ENCODE measurements around the gene FBXO9. TPM values are rescaled to one million over a fixed set of nuclear protein-coding genes. Genes with fewer than 3 reads are reported as not detected.

The FBXO9 gene
- total and polyA plus RNA-seq, 10 of the 15 experiments (the other 5 are each of a cell fraction or from before 2014, with no cell fraction given) = 9.9 to 68.9 (median 31.3) TPM

DNA sequence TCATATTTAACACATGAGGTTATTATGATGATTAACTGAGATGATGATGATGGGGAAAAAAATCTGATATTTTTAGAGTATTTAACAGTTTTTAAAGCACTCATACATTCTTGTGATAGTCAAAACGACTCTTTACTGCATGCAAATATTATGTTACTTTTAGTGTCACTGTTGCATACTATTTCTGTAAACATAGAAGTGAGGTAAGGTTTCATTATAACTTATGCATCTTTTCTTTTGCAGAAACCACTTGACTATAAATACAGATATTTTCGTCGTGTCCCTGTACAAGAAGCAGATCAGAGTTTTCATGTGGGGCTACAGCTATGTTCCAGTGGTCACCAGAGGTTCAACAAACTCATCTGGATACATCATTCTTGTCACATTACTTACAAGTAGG is 30.1 kb downstream of the FBXO9 start:
- in situ Hi-C loops (cut with MboI) (no loop called here), intact Hi-C loops (cut with micrococcal nuclease; ENCODE audit: unreplicated experiment) (no loop called here)
- Histone ChIP-seq H3K4me2 (ENCODE audit: control insufficient read depth, insufficient read depth) (no peak overlapping the region), H3K27me3 (replicated peaks in 1 of 2; ENCODE audit: control insufficient read depth in 2 of 2, insufficient read depth in 2 of 2, low read length in 1 of 2) (no peaks in the 10 kb centered on the region), H3K79me2 (ENCODE audit: control insufficient read depth, insufficient read depth, low read length) (no peaks in the 10 kb centered on the region), H3K9me3 (replicated peaks; ENCODE audit: control insufficient read depth, insufficient read depth, low read length) (no peaks in the 10 kb centered on the region), H3K27ac (ENCODE audit: control insufficient read depth, insufficient read depth) (no peak overlapping the region), H3K4me3 (no peak overlapping the region), H3K36me3 (ENCODE audit: control insufficient read depth in 2 of 2, insufficient read depth in 2 of 2, low read length in 1 of 2) (peaks cover 1 to 23% of the 10 kb centered on the region in 2 experiments; a peak in 3 of 4 replicates), H2AFZ (ENCODE audit: control insufficient read depth, low read depth, low read length) (no peak overlapping the region), H3K9ac (ENCODE audit: control insufficient read depth, insufficient read depth, low read length) (no peak overlapping the region), H4K20me1 (ENCODE audit: control insufficient read depth, insufficient read depth) (no peaks in the 10 kb centered on the region), H3K4me1 (ENCODE audit: control insufficient read depth, insufficient read depth, low read length) (no peaks in the 10 kb centered on the region)
- TF ChIP-seq, protein P1, sequence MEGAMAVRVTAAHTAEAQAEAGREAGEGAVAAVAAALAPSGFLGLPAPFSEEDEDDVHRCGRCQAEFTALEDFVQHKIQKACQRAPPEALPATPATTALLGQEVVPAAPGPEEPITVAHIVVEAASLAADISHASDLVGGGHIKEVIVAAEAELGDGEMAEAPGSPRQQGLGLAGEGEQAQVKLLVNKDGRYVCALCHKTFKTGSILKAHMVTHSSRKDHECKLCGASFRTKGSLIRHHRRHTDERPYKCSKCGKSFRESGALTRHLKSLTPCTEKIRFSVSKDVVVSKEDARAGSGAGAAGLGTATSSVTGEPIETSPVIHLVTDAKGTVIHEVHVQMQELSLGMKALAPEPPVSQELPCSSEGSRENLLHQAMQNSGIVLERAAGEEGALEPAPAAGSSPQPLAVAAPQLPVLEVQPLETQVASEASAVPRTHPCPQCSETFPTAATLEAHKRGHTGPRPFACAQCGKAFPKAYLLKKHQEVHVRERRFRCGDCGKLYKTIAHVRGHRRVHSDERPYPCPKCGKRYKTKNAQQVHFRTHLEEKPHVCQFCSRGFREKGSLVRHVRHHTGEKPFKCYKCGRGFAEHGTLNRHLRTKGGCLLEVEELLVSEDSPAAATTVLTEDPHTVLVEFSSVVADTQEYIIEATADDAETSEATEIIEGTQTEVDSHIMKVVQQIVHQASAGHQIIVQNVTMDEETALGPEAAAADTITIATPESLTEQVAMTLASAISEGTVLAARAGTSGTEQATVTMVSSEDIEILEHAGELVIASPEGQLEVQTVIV (IDR thresholded peaks at IDR 0.05; ENCODE audit: borderline replicate concordance, partially characterized antibody) = no peak
- TF ChIP-seq JUNB (IDR thresholded peaks at IDR 0.05) (peak; percentile 38; the same call in 1 of the 2 replicates), RUNX3 (IDR thresholded peaks at IDR 0.05; ENCODE audit: low read length) (peak; percentile 5; the same call in 1 of the 2 replicates), TBL1XR1 (IDR thresholded peaks at IDR 0.05; ENCODE audit: low read depth, low read length) (no peak), MEF2A (IDR thresholded peaks at IDR 0.05; ENCODE audit: insufficient read depth, low read depth, low read length) (0 out of 2 replicates have a peak, but pooled peaks have one; percentile 42), IKZF2 (IDR thresholded peaks at IDR 0.05) (no peak), NFIC (IDR thresholded peaks at IDR 0.05; ENCODE audit: low read depth, low read length) (no peak), BMI1 (IDR thresholded peaks at IDR 0.05; ENCODE audit: borderline replicate concordance) (no peak)
- WGBS (ENCODE audit: insufficient coverage, insufficient replicate concordance, low lambda C conversion rate, missing lambda C conversion rate) = 60% methylated on average over 3 of the region's 3 CpGs
- FAIRE-seq (no peak), DNase-seq (ENCODE audit: low read depth, low spot score) (no peak), ATAC-seq (no peak)
- ChIA-PET CTCF (no interaction called here), RAD21 (ENCODE audit: unreplicated experiment) (interaction anchor here (0.6 kb wide), 1 partner anchor 861 kb away, joined by 3 read pairs; no protein-coding TSS in a partner anchor), POLR2A (no interaction called here), SMC1A (ENCODE audit: uncharacterized antibody, unreplicated experiment) (interaction anchor here (0.8 to 1.4 kb wide), 3 partner anchors 9 to 389 kb away, joined by 3 to 4 read pairs (median 3); no protein-coding TSS in a partner anchor)
- BruUV-seq (replicated peaks) = no TSS peak
